HL-60/S4 treated with retinoic acid at 250 ng/mL for 4 days and 3 days (cell line): ENCODE data around the gene RNF41.
"Not testable (repeated sequence)": the region's sequence is repeated elsewhere in the genome, so short reads cannot be mapped to it uniquely, and the experiment has no call there.

Source experiments
- in situ Hi-C: fragments of 300-500 bp; cut with MboI; formaldehyde crosslinking; loops from 2 replicates; pipeline ENCODE4 v1.7.0; 2022; ENCODE audit warnings: low sequenced_read_pairs

The RNF41 gene

DNA sequence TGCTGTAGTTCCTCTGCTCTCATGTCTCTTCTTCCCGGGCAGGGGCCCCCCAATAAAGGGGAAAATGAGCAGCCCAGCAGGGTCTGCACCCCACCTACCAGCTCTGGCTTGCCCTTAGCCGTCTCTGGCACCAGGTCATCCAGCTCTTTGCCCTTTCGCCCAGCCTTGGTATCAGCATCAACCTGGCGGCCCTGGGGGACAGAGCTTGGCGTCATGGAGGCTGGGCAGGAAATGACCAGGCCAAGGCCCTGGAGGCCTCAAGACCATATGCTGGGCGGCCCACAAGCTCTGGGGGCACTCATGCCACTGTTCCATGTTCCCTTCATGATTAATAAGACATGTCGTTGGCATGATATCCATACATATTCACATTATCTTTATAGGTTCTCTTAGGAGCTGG lies 48.9 kb downstream of the RNF41 start:
- in situ Hi-C loops = no loop called here

DNA sequence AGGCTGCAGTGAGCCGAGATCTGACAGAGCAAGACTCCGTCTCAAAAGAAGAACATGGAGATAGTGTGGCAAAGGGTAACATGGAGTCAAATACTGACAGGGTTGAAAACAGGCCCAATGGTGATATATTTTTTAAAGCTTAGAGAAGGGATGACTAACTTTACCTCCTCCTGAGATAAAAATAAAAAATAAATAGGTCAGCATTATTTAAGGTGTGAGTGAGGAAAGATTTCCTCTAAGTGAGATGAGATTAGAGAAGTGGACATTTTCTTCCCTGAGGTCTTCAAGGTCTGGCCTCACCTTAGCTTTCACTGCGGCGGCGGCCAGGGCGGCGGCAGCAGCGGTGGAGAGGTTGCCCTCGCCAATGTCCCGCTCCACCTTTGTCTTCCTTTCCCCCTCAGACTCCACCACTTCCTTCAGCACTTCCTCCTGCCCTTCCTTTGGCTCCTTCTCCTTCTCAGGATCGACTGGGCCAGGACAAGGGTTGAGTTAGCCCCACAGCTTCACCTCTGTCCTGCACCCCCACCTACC lies 52.4 kb downstream of the RNF41 start:
- in situ Hi-C loops = no loop called here

DNA sequence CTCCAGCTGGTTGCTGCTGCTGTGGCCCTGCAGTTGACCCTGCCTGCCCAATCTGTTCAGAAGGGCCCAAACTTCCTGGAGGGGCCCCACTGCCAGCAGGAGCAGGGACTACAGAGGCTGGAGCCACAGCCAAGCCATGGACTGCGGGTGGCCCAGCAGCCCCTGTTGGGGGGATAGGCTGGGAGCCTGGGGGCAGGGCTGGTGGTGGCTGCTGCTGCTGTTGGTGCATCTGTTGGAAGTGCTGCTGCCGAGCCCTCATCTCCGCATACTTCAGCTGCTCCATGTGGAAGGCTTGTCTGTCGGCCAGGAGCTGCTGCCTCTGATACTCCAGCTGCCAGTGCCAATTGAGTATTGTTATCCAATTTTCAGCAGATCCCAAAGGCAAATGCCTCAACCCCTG lies 56.4 kb downstream of the RNF41 start:
- in situ Hi-C loops = no loop called here

DNA sequence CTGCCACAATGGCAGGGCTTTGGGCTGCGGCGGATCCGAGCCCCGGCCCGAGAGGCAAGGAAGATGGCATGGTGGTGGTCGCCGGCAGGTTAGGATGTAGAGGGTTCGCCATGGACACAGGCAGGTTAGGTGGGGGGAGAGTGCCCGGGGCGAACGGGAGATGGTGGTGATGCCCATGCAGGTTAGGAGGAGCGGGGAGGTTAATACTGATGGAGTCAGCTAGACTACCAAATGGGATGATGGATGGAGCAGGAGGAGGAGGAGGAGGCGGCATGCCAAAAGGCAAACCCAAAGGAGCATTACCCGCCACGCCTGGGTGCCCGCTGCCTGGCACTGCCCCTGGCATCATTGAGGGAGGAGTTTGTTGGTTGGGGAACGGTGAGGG lies 57.4 kb downstream of the RNF41 start:
- in situ Hi-C loops = no loop called here

DNA sequence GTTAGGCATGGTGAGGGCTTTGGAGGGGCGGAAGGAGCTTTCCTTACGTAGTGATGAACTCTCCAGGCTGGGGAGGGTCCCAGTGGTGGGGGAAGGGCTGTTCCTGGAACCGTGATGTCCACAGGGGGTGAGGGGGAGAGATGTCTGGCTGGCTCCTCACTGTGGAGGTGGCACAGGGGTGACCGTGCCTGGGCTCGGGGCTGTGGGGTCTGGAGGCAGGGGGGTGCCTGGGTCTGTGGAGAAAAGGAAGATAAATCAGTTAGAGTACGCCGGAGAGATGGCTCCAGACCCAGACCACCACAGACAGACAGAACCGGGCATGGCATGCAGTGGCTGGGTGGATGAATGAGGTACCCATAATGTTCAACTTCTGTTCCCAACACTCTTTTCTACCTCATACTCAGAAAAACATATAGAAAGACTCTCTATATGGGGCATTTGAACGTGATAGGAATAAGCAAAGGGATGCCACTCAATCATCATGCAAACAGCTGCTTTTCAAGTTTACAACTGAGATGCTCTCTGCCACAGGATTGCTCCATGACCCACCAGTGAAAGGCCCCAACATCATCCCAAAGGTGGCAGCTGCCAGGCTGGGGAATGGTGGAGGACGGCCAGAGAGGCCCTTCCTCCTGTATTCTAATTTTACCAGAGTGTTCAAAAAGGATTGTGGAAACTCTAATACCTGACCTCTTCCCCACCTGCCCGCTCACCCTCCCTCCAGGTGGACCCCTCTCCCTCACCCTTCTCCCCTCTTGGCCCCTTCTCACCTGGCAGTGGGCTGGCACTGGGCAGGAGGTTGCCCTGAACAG lies 58.0 kb downstream of the RNF41 start:
- in situ Hi-C loops = no loop called here

DNA sequence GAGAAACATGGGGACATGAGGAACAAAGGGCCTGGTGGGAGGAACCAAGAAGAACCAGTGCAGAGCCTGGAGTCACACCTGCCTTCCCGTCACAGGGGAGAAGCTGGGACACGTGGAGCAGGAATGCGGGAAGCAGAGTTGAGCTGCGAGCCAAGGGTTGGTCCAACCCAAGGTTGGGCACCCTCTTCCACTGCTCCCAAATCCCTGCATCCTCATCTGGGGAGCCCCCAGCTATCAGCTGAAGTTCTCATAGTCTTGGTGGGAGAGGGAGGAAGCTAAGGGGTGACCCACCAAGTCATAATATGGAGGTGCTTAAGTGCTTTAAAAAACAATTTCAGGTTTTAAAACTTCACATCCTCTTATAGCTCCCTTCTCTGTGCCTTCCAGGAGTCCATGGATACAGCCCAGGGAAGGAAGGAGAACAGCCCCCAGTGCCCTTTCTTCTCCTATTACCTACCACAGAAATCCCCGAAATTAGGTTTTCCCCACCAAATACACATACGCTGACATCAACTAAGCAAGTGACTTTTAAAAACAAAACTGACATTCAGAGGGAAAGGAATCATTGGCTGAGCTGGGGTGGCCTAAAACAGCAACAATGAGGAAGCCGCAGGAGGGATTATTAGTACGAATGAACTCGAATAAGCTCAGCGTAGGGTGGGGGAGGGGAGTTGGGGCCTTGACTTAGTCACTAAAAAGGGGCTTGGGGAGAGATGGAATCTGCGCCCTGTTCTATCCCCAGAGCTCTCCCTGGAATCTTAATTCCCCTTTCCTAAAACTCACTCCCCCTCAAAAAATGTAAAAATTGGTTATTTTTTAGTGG lies 59.0 kb downstream of the RNF41 start:
- in situ Hi-C loops = no loop called here

DNA sequence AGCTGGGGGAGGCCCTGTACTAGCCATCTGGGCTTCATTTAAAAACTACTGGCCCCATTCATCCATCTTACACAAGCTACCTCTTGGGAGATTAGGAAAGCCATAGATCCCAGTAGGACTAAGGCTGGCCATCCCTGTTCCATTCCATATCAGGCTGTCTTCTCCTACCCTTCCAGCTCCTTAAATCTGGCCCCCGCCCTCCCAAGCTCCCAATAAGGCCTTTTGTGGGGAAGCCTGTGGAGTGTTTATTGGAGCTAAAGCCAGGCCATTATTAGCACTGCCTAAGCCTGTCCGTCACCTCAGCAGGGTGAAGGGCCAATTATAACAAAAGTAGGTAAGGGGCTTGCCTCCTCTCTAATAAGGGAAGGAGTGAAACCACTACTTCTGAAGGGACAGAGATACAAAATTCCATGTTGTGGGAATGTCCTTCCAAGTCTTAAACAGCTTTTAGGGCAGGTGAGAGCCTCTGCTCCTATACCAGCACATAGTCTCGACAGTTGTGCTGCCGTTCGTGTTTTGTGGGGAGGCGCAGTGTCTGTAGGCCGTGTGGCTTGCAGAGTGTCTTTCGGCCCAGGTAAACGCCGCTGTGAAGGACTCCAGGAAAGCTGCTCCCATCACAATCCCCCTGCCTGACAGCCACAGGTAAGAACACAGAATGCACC lies 59.9 kb downstream of the RNF41 start:
- in situ Hi-C loops = no loop called here

DNA sequence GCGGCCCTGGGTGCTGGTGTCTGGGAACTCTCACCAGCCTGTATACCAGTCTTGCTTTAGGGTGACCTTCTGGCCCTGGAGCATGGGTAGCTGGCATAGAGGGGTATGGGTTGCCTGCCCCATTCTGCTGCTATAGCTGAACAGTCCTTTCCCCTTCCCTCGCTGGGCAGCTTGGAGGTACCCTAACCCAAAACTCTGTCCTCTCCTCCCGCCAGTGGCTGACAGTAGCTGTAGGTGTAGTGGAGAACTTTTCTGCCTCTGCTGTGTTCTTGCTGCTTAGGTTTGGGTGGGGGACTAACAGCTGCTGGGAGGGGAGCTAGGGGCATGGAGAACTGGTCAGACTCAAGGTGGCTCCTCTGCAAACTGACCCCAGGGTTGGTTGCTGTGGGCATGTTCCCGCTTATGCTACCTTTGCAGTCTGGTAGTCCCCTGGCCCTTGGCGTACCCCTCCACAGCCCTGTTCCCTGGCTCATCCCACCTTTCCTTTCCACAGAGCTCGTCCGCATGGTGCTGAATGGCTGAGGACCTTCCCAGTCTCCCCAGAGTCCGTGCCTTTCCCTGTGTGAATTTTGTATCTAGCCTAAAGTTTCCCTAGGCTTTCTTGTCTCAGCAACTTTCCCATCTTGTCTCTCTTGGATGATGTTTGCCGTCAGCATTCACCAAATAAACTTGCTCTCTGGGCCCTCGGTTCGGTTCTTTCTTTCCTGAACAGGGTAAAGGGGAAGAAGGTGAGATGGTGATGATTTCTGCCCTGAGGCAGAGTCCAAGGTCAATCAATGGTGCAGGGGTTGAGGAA lies 60.6 kb downstream of the RNF41 start:
- in situ Hi-C loops = no loop called here

DNA sequence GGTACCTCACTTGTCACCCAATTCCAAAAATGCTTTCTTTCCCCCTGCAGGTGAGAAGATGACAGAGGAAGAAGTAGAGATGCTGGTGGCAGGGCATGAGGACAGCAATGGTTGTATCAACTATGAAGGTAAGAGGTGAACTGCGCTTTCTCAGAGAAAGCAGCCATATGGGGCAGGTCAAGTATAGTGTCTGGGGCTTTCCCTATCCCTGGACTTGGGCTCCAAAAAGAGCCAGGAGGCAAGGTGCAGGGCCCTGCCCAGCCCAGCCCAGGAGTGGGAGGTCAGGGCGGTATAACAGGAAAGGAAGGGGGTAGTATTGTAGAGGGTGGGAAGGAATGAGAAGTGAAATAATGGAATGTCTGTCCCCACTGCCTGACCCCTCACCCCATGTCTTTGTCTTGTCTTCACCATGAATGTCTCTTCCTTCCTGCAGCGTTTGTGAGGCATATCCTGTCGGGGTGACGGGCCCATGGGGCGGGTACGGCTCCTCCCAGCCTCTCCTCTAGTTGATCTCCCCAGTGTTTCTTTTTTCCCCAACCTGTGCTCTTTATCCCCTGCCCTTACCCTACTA lies 61.4 kb downstream of the RNF41 start:
- in situ Hi-C loops = no loop called here

DNA sequence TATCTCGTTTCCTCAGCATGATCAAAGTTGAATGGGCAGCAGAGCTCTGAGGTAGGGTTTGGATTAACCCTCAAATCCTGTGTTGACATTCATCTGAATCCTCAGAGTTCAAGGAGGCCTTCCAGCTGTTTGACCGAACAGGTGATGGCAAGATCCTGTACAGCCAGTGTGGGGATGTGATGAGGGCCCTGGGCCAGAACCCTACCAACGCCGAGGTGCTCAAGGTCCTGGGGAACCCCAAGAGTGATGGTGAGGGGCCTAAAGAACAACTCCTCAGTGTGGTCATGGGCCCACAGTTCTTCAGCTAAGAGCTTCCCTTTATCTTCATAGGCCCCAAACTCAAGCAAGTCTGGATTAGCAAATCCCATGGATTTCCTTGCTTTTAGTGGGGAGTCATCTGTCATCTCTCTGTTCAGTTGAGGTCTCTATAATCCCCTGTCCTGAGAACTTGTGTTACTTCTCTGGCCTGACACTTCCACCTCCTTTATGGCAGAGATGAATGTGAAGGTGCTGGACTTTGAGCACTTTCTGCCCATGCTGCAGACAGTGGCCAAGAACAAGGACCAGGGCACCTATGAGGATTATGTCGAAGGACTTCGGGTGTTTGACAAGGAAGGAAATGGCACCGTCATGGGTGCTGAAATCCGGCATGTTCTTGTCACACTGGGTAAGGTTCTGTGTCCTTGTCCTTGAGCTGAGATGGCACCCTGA lies 62.1 kb downstream of the RNF41 start:
- in situ Hi-C loops = no loop called here

DNA sequence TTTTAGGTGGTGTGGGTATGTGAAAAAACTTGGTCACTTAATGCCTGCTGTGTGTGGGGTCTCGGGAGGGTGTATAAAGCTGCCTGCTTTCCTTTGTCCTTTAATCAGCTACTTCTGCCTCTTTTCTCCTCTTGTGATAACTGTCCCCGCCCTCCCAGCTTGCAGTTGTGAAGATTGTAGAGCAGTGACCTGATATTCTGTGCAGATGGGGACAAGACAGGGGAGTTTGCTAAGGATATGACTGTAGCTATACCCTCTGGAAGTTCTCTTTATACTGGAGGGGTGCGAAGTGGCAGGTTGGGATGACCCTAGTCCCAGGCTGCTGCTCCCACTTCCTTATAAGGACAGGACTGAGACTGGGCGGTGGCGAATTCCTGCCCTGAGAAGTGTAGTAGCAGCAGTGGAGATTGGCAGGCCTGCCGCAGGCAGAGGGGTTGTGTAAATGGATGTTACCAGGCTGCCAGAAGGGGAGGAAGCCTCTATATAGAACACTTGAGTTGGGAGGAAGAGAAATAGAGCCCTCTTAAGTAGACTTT lies 62.7 kb downstream of the RNF41 start:
- in situ Hi-C loops = no loop called here

DNA sequence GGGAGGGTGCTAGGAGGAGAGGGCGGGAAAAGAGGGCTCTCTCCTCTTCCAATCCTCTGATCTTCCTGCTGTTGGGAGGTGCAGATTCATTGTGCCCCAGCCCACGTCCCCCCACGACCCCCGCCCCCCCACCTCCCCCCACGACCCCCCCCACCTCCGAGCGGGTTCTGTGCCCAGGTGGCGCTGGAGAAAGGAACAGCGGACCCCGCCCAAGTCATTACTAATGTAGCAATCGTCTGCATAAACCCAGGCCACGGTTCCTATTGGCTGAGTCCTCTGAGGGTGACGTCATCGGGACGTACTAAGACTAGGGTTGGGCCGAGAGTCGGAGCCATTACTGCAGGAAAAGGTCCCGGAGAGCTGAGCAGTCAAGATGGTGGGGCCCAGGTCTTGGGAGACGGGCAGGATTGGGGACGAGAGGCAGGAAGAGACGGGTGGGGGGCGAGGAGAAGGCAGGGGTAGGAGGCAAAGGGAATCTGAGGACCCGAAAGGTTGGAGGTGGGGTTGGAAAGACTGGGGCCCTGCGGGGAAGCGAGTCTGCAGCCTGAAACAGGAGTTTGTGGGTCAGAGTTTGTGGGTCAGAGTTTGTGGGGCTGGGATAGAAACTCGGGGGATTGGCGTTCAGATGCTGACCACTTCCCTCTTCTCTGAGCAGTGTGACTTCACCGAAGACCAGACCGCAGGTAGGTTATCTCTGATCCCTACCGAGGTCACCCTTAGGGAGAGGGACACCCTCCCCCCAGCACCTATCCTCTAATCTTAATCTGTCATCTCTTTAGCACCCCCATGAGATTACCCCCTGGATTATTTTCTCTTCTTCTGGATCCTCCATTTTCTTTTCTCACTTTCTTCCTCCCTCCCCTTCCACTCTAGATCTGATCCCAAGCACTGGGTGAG lies 63.4 kb downstream of the RNF41 start, which contains the start of gene MYL6:
TSS of gene MYL6 (plus strand) at position 331 of the 897 bp plus-strand sequence. CDS start at position 374, 43 bp downstream.
- in situ Hi-C loops = no loop called here

DNA sequence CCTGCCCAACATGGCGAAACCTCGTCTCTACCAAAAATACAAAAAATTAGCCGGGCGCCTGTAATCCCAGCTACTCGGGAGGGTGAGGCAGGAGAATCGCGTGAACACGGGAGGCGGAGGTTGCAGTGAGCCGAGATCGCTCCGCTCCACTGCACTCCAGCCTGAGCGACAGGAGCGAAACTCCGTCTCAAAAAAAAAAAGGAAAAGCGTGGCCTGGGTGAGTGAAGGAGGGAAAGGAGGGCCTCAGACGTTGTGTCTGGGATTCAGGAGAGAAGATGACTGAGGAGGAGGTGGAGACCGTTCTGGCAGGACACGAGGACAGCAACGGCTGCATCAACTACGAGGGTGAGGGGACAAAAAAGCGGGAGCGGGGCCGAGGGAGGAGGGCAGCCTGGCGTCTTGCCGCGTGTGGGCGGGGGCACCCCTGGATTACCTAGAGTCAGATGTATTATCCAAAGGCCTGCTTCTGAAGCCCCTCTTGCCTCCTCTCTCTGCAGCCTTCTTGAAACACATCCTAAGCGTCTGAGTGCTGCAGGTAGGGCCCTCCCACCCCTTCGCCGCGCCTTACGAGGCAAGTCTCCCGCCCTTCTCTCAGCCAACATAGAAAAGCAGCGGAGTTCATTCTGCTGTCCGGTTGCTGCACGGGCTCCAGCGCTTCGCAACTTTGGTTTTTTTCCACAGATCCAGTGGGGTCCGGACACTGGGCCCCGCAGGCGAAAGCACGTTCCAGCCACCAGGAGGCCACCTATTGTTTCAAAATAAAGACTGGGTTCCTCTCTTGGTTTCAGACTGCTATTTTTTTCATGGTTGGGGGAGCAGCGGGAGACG lies 64.3 kb downstream of the RNF41 start:
- in situ Hi-C loops = no loop called here

DNA sequence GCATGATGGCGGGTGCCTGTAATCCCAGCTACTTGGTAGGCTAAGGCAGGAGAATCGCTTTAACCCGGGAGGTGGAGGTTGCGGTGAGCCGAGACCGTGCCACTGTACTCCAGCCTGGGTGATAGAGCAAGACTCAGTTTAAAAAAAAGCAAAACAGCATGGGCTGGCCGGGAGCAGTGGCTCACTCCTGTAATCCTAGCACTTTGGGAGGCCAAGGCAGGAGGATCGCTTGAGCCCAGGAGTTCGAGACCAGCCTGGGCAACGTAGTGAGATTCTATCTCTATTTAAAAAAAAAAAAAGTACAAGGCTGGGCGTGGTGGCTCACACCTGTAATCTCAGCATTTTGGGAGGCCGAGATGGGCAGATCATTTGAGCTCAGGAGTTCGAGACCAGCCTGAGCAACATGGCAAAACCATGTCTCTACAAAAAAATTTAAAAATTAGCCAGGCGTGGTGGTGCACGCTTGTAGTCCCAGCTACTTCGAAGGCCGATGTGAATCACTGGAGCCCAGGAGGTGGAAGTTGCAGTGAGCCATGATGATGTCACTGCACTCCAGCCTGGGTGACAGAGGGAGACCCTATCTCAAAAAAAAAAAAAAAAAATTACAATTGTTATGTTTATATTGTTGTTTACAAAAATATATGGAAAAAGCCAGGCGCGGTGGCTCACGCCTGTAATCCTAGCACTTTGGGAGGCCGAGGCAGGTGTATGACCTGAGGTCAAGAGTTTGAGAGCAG lies 65.1 kb downstream of the RNF41 start:
- in situ Hi-C loops = not testable (repeated sequence)

DNA sequence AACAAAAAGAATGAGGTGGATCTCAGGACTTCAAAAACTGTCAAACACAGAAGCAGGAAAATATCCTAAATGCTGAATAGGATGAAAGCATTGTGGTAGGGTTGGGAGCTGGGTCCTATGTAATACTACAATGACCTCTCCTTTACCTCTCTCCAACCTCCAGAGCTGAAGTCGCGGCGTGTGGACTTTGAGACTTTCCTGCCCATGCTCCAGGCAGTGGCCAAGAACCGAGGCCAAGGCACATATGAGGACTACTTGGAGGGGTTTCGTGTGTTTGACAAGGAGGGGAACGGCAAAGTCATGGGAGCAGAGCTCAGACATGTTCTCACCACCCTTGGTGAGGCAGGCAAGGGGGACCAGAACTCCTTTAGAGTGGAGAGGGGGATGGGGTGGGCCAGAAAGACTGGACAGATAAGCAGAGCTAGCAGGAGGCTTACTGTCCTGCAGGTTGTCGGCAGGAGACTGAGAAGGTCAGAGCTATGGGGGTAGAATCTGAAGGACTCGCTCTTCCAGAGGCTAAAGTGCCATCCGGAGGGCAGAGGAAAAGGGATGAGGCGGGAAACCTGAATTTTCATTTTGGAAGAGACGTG lies 66.4 kb downstream of the RNF41 start:
- in situ Hi-C loops = no loop called here

DNA sequence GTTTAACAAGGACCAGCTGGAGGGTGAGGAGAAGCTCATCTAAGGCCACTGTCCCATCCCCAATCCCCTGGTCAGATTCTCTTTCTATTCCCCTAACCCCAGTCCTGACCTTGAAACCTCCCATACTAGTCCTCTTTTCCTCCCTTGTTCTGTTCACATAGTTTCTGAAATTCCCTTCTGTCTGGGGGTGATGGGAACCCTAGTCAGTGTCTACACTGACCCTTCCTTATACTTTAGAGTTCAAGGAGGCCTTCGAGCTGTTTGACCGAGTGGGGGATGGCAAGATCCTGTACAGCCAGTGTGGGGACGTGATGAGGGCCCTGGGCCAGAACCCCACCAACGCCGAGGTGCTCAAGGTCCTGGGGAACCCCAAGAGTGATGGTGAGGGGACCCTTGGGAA lies 66.9 kb downstream of the RNF41 start:
- in situ Hi-C loops = no loop called here
